ENCODE data around the gene ILDR2.

The ILDR2 gene

GRCh38 chr1:166971252-166971651, 4.1 kb downstream of the ILDR2 start:
- DNase-seq (ENCODE audit: low read depth in 2 of 2, low spot score in 1 of 2): no peak

- DNase-seq (ENCODE audit: low read depth in 2 of 2, low spot score in 1 of 2): no peak
These were observed 6.2 kb downstream of the ILDR2 start for GRCh38 chr1:166969074-166969677.

- no peak for DNase-seq (ENCODE audit: low read depth in 2 of 2, low spot score in 1 of 2)
These were observed 14.4 kb downstream of the ILDR2 start for GRCh38 chr1:166960858-166961474.

- DNase-seq (ENCODE audit: low read depth in 2 of 2, low spot score in 1 of 2): no peak
These were observed 18.5 kb downstream of the ILDR2 start for GRCh38 chr1:166956872-166957271.

- no peak for DNase-seq (ENCODE audit: low read depth in 2 of 2, low spot score in 1 of 2)
These were observed 19.1 kb downstream of the ILDR2 start for GRCh38 chr1:166956057-166956850.

GRCh38 chr1:166953491-166953890, 21.8 kb downstream of the ILDR2 start:
- DNase-seq (ENCODE audit: low read depth in 2 of 2, low spot score in 1 of 2): no peak

- no peak for DNase-seq (ENCODE audit: low read depth in 2 of 2, low spot score in 1 of 2)
These were observed 23.2 kb downstream of the ILDR2 start for GRCh38 chr1:166952002-166952746.

- no peak for DNase-seq (ENCODE audit: low read depth in 2 of 2, low spot score in 1 of 2)
These were observed 24.3 kb downstream of the ILDR2 start for GRCh38 chr1:166951050-166951449.

GRCh38 chr1:166950156-166950555, 25.2 kb downstream of the ILDR2 start:
- no peak for DNase-seq (ENCODE audit: low read depth in 2 of 2, low spot score in 1 of 2)

- DNase-seq (ENCODE audit: low read depth in 2 of 2, low spot score in 1 of 2): no peak
These were observed 26.4 kb downstream of the ILDR2 start for GRCh38 chr1:166948856-166949350.

- DNase-seq (ENCODE audit: low read depth in 2 of 2, low spot score in 1 of 2): no peak
These were observed 27.8 kb downstream of the ILDR2 start for GRCh38 chr1:166947398-166948043.

- DNase-seq (ENCODE audit: low read depth in 2 of 2, low spot score in 1 of 2): no peak
These were observed 31.0 kb downstream of the ILDR2 start for GRCh38 chr1:166944186-166944967.

GRCh38 chr1:166939741-166940375, 35.5 kb downstream of the ILDR2 start:
- no peak for DNase-seq (ENCODE audit: low read depth in 2 of 2, low spot score in 1 of 2)

- no peak for DNase-seq (ENCODE audit: low read depth in 2 of 2, low spot score in 1 of 2)
These were observed 37.4 kb downstream of the ILDR2 start for GRCh38 chr1:166937962-166938361.

- no peak for DNase-seq (ENCODE audit: low read depth in 2 of 2, low spot score in 1 of 2)
These were observed 38.0 kb downstream of the ILDR2 start for GRCh38 chr1:166937329-166937728.

- no peak for DNase-seq (ENCODE audit: low read depth in 2 of 2, low spot score in 1 of 2)
These were observed 41.7 kb downstream of the ILDR2 start for GRCh38 chr1:166933633-166934032.

GRCh38 chr1:166933140-166933539, 42.2 kb downstream of the ILDR2 start:
- DNase-seq (ENCODE audit: low read depth in 2 of 2, low spot score in 1 of 2): no peak

- DNase-seq (ENCODE audit: low read depth in 2 of 2, low spot score in 1 of 2): no peak
These were observed 45.4 kb downstream of the ILDR2 start for GRCh38 chr1:166929911-166930310.

- DNase-seq (ENCODE audit: low read depth in 2 of 2, low spot score in 1 of 2): no peak
These were observed 47.6 kb downstream of the ILDR2 start for GRCh38 chr1:166927701-166928100.
